ENCODE data around the gene TPRN. TPM values are rescaled to one million over a fixed set of nuclear protein-coding genes. Genes with fewer than 3 reads are reported as not detected.
A peak's percentile ranks its signal among the peaks of the same experiment; 100 is the strongest.

Gene TPRN
- total RNA-seq, 1 donor from 2014 or later, result 19.7 TPM

- Mint-ChIP-seq H3K4me1 (ENCODE audit: low read depth) (peaks cover 58% of the 10 kb centered on the region), H3K36me3 (ENCODE audit: low read depth) (peaks cover 4% of the 10 kb centered on the region), H3K27ac (ENCODE audit: unreplicated experiment) (peak overlapping the region; percentile 87), H3K9me3 (ENCODE audit: low read depth) (no peaks in the 10 kb centered on the region), H3K4me3 (ENCODE audit: unreplicated experiment) (peak overlapping the region; percentile 91), H3K27me3 (ENCODE audit: low read depth) (no peaks in the 10 kb centered on the region)
- TF ChIP-seq, protein P1, sequence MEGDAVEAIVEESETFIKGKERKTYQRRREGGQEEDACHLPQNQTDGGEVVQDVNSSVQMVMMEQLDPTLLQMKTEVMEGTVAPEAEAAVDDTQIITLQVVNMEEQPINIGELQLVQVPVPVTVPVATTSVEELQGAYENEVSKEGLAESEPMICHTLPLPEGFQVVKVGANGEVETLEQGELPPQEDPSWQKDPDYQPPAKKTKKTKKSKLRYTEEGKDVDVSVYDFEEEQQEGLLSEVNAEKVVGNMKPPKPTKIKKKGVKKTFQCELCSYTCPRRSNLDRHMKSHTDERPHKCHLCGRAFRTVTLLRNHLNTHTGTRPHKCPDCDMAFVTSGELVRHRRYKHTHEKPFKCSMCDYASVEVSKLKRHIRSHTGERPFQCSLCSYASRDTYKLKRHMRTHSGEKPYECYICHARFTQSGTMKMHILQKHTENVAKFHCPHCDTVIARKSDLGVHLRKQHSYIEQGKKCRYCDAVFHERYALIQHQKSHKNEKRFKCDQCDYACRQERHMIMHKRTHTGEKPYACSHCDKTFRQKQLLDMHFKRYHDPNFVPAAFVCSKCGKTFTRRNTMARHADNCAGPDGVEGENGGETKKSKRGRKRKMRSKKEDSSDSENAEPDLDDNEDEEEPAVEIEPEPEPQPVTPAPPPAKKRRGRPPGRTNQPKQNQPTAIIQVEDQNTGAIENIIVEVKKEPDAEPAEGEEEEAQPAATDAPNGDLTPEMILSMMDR (IDR thresholded peaks at IDR 0.05), result no peak
- DNase-seq (ENCODE audit: low spot score), result no peak
Observed at GRCh38 chr9:137204731-137205125, 4.2 kb upstream of the TPRN start.

GRCh38 chr9:137202966-137203365 lies 2.4 kb upstream of the TPRN start:
- DNase-seq (ENCODE audit: low spot score), result no peak
- Mint-ChIP-seq H3K9me3 (ENCODE audit: low read depth) (no peaks in the 10 kb centered on the region), H3K36me3 (ENCODE audit: low read depth) (peaks cover 2% of the 10 kb centered on the region), H3K4me3 (ENCODE audit: unreplicated experiment) (peak overlapping the region; percentile 38), H3K4me1 (ENCODE audit: low read depth) (peaks cover 73% of the 10 kb centered on the region), H3K27me3 (ENCODE audit: low read depth) (no peaks in the 10 kb centered on the region), H3K27ac (ENCODE audit: unreplicated experiment) (peak overlapping the region; percentile 27)
- TF ChIP-seq, protein P1 (IDR thresholded peaks at IDR 0.05), result no peak

- no peaks in the 10 kb centered on the region for H3K9me3 Mint-ChIP-seq (ENCODE audit: low read depth)
- peak overlapping the region; percentile 54 for H3K27ac Mint-ChIP-seq (ENCODE audit: unreplicated experiment)
- H3K4me1 Mint-ChIP-seq (ENCODE audit: low read depth), result peaks cover 68% of the 10 kb centered on the region
- DNase-seq (ENCODE audit: low spot score), result no peak
- no peaks in the 10 kb centered on the region for H3K27me3 Mint-ChIP-seq (ENCODE audit: low read depth)
- H3K4me3 Mint-ChIP-seq (ENCODE audit: unreplicated experiment), result peak overlapping the region; percentile 71
- TF ChIP-seq, protein P1 (IDR thresholded peaks at IDR 0.05), result no peak
- no peaks in the 10 kb centered on the region for H3K36me3 Mint-ChIP-seq (ENCODE audit: low read depth)
Observed at GRCh38 chr9:137201205-137201868, 796 bp upstream of the TPRN start.

GRCh38 chr9:137199411-137200121 lies 975 bp downstream of the TPRN start:
- H3K27me3 Mint-ChIP-seq (ENCODE audit: low read depth), result no peaks in the 10 kb centered on the region
- peaks cover 62% of the 10 kb centered on the region for H3K4me1 Mint-ChIP-seq (ENCODE audit: low read depth)
- no peak for DNase-seq (ENCODE audit: low spot score)
- TF ChIP-seq, protein P1 (IDR thresholded peaks at IDR 0.05), result peak; percentile 23
- H3K27ac Mint-ChIP-seq (ENCODE audit: unreplicated experiment), result peak overlapping the region; percentile 79
- no peaks in the 10 kb centered on the region for H3K36me3 Mint-ChIP-seq (ENCODE audit: low read depth)
- no peaks in the 10 kb centered on the region for H3K9me3 Mint-ChIP-seq (ENCODE audit: low read depth)
- H3K4me3 Mint-ChIP-seq (ENCODE audit: unreplicated experiment), result peak overlapping the region; percentile 87

- Mint-ChIP-seq H3K9me3 (ENCODE audit: low read depth) (no peaks in the 10 kb centered on the region), H3K36me3 (ENCODE audit: low read depth) (no peaks in the 10 kb centered on the region), H3K4me3 (ENCODE audit: unreplicated experiment) (peak overlapping the region; percentile 87), H3K27me3 (ENCODE audit: low read depth) (no peaks in the 10 kb centered on the region), H3K27ac (ENCODE audit: unreplicated experiment) (no peak overlapping the region), H3K4me1 (ENCODE audit: low read depth) (peaks cover 55% of the 10 kb centered on the region)
- TF ChIP-seq, protein P1 (IDR thresholded peaks at IDR 0.05), result no peak
- no peak for DNase-seq (ENCODE audit: low spot score)
Observed at GRCh38 chr9:137198902-137199283, 1.6 kb downstream of the TPRN start.
